8988T (cell line): ENCODE results near the gene NXPE3.
"Not testable (repeated sequence)": the region's sequence is repeated elsewhere in the genome, so short reads cannot be mapped to it uniquely, and the experiment has no call there.

Experiments used
- DNase-seq: peaks from one replicate; pipeline ENCODE4 v3.0.0; 2011

Gene NXPE3

GRCh38 chr3:101852983-101853840, 74.2 kb downstream of the NXPE3 start:
- DNase-seq, result no peak

- DNase-seq, result no peak
These were observed 75.0 kb downstream of the NXPE3 start for GRCh38 chr3:101853982-101854381.

DNA sequence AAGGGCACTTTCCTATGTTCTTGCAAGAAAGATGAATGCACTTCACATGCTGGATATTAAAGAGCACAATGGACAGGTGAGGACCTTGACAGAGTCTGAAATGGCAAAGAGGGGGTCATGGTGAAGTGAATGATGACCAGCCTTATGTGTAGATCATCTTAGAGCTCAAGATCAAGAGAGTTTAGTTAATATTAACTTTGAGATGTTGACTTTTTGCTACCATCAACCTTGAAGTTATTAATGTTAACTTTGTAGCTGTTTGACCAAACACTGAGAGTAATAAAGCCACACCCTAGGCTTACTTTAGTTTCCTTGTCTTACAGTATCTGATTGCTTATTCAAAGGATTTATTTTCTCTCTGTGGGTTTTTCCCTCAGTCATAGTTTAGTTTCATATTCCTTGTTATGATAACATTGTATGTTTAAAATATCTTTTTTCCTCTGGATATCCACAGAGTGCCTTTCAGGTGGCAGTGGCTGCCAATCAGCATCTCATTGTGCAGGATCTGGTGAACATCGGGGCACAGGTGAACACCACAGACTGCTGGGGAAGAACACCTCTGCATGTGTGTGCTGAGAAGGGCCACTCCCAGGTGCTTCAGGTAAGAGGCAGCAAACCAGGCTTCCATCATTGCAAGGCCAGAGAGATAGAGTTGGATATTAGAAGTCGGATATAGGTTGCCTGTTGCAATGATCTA, 75.7 kb downstream of the NXPE3 start:
- DNase-seq, result no peak

DNA sequence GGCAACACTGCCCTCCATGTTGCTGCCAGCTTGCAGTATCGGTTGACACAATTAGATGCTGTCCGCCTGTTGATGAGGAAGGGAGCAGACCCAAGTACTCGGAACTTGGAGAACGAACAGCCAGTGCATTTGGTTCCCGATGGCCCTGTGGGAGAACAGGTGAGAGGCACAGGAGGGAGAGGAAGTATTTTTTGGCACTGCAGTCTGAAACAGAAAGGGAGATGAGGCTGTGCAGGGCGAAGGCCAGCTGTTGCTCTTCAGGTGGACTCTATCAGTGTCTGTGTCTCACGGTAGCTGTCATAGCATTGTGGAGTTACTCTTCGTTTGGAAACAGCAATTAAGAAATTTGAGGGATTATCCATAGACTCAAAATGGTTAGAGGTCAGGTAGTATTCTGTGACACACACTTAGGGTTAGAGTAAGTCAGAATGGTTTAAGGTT, 78.3 kb downstream of the NXPE3 start:
- DNase-seq, result no peak

- DNase-seq, result no peak
These were observed 79.5 kb downstream of the NXPE3 start for GRCh38 chr3:101858464-101859030.

DNA sequence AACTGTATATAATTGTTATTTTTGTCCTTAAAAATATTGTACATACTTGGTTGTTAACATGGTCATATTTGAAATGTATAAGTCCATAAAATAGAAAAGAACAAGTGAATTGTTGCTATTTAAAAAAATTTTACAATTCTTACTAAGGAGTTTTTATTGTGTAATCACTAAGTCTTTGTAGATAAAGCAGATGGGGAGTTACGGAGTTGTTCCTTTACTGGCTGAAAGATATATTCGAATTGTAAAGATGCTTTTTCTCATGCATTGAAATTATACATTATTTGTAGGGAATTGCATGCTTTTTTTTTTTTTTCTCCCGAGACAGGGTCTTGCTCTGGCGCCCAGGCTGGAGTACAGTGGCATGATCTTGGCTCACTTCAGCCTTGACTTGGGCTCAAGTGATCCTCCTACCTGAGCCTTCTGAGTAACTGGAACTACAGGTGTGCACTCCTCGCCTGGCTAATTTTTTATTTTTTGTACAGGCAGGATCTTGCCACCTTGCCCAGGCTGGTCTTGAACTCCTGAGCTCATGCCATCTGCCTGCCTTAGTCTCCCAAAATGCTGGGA, 81.0 kb downstream of the NXPE3 start:
- DNase-seq, result no peak

- DNase-seq, result no peak
These were observed 82.3 kb downstream of the NXPE3 start for GRCh38 chr3:101861212-101861788.

DNA sequence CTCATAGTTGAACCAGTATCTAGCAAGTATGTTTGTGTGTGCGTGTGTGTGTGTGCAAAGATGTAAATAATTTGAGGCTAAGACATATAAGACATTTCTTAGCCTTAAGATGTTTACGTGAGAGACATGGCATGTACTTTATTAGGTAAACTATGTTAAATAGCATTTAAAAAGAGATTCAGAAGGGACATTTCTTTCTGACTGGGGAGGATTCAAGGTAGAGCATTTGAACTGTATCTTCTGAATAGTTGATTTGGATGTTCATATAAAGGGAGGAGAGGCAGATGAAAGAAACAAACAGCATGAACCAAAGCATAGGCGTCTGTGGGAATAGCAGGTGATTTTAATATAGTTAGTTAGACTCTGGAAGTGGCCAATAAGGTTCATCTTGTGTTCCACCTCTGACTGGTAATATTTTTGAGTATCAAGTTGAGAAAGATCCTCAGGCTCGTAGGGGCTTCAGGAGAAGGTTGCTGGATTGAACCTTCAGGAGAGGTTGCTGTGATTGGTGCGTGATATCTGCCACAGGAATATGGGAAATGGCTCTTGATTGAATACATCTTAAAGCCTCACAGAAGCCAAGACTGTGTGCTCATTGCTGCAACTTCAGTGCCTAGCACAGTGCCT, 82.9 kb downstream of the NXPE3 start:
- DNase-seq, result no peak

- no peak for DNase-seq
These were observed 83.6 kb downstream of the NXPE3 start for GRCh38 chr3:101862416-101863165.

DNA sequence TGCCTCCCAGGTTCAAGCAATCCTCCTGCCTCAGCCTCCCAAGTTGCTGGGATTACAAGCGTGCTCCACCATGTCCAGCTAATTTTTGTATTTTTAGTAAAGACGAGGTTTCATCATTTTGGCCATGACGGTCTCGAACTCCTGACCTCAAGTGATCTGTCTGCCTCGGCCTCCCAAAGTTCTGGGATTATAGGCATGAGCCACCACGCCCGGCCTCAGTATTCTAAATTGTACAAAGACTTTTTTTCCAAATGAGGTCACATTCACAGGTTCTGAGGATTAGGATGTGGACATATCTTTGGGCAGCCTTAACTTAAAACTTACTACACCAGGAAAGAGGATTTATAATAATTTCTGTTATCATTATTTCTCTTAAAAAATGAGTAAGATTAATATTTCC, 85.9 kb downstream of the NXPE3 start:
- not testable (repeated sequence) for DNase-seq

- no peak for DNase-seq
These were observed 86.9 kb downstream of the NXPE3 start for GRCh38 chr3:101865751-101866509.

GRCh38 chr3:101867511-101867910, 88.5 kb downstream of the NXPE3 start:
- no peak for DNase-seq

DNA sequence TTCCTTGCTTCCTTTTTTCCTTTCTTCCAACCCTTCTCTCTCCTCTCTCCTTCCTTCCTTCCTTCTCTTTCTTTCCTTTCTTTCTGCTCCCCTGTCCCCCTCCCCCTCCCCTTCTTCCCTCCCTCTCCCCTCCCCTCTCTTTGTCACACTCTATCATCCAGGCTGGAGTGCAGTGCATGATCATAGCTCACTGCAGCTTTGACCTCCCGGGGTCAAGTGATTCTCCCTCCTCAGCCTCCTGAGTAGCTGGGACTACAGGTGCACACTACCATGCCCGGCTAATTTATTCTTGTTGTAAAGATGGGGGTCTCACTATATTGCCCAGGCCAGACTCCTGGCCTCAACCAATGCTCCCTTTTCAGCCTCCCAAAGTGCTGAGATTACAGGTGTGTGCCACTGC, 89.0 kb downstream of the NXPE3 start:
- no peak for DNase-seq

DNA sequence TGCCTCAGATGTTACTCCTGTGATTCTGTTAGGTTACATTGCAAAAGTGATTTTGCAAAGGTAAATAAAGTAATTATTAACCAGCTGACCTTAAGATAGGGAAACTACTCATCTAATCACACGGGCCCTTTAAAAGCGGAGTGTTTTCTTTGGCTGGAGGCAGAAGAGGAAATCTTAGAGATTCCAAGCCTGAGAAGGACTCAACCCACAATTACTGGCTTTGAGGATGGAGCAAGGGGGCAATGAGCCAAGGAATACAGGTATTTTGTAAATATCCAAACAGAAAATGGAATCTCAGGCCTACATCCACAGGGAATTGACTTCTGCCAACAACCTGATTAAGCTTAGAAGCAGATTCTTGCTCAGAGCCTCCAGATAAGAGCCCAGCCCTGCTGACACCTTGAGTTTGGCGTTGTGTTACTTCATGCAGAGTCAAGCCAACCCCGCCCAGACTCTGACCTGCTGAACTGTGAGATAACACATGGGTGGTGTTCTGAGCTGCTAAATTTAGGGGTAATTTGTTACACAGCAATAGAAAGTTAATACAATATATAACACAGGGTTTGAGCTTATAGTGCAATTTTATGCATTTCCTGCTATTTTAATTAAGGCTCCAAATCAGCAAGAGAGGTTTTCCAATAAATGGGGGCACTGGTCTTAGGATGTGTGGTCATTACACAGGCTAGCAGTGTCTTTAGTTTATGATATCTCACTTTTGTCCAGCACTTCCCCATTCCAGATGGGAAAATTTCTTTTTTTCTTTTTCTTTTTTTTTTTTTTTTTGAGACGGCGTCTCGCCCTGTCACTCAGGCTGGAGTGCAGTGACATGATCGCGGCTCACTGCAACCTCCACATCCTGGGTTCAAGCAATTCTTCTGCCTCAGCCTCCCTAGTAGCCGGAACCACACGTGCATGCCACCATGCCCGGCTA, 89.8 kb downstream of the NXPE3 start:
- no peak for DNase-seq

GRCh38 chr3:101870138-101870537, 91.1 kb downstream of the NXPE3 start:
- DNase-seq, result no peak

DNA sequence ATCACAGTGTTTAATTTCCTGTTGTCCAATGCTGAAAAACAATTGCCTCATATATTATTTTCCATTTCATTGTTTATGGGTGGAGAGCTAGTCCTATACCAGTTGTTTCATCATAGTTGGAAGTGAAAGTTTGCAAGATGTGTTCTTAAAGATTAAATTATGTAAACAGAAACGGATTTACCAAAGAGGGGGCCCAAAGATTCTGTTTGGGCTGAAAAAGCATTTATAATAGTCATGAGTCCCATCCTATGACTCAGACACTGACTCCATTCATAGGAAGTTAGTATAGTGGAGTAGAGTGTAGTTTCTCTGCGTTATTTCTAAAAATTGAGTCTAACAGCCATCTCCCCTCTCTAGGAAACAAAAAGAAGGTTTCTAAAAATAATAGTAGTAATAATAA, 94.6 kb downstream of the NXPE3 start:
- DNase-seq, result no peak

DNA sequence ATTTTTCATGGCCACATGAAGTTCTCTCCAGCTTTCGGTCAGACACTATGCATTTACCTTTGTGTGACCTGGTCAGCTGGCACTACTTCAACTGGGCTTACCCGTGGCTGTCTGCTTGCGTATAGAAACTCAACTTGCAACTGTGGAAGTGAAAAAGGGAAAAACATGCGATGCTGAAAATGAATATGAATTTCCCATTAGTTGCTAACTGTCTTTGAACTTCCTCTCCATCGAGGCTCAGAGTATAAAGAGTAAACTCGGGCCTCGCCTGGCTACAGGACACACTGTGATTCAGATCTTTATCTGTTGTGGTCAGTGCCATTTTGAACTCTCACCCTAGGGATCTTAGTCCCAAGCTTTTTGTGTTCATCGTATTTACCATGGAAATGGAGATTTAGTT, 97.1 kb downstream of the NXPE3 start:
- DNase-seq, result no peak
